ENCODE results near the gene MADD. TPM values are rescaled to one million over a fixed set of nuclear protein-coding genes. Genes with fewer than 3 reads are reported as not detected.

The MADD gene
- total RNA-seq, 2 experiments from 2014 or later = 161 to 178 TPM

- H3K36me3 ChIP-seq (ENCODE audit: insufficient read depth, low read length) = no peaks in the 10 kb centered on the region
- POLR2A ChIA-PET = interaction anchor here (0.5 to 1.0 kb wide), 2 partner anchors 48 to 201 kb away, joined by 3 to 4 read pairs; no protein-coding TSS in a partner anchor
These were observed 89.7 kb downstream of the MADD start for GRCh38 chr11:47359586-47359985.

DNA sequence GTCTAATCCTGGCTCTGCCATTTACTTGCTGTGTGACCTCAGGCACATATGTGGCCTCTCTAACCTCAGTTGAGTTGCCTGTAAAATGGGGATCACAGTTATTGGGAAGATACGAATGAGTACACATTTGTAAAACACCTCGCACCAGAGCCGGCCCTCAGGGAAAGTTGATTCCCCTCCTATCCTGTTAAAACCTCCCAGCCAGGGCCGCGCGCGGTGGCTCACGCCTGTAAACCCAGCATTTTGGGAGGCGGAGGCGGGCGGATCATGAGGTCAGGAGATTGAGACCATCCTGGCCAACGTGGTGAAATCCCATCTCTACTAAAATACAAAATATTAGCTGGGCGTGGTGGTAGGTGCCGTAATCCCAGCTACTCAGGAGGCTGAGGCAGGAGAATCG lies 90.4 kb downstream of the MADD start:
- Mint-ChIP-seq H3K27me3 (no peaks in the 10 kb centered on the region), H3K4me1 (ENCODE audit: low read depth) (peaks cover 12% of the 10 kb centered on the region), H3K27ac (no peak overlapping the region), H3K9me3 (no peaks in the 10 kb centered on the region), H3K36me3 (ENCODE audit: low read depth) (no peaks in the 10 kb centered on the region), H3K4me3 (no peak overlapping the region)
- H3K4me1 ChIP-seq (ENCODE audit: insufficient read depth, low read length) = peaks cover 12% of the 10 kb centered on the region
- no peak overlapping the region for H3K27ac ChIP-seq (ENCODE audit: low read depth in 1 of 2, low read length in 2 of 2)
- no peak overlapping the region for H3K4me3 ChIP-seq (ENCODE audit: low read length)
- H3K9me3 ChIP-seq (ENCODE audit: control insufficient read depth in 1 of 2, insufficient read depth in 1 of 2, low read length in 2 of 2) = no peaks in the 10 kb centered on the region
- DNase-seq (peak in 1 of 14 experiments; percentile 1), ATAC-seq (ENCODE audit: poor library complexity) (no peak)
- H3K36me3 ChIP-seq (ENCODE audit: insufficient read depth, low read length) = no peaks in the 10 kb centered on the region
- H3K27me3 ChIP-seq (ENCODE audit: control insufficient read depth in 1 of 2, insufficient read depth in 2 of 2, low read length in 2 of 2) = no peaks in the 10 kb centered on the region
- TF ChIP-seq, protein P1, sequence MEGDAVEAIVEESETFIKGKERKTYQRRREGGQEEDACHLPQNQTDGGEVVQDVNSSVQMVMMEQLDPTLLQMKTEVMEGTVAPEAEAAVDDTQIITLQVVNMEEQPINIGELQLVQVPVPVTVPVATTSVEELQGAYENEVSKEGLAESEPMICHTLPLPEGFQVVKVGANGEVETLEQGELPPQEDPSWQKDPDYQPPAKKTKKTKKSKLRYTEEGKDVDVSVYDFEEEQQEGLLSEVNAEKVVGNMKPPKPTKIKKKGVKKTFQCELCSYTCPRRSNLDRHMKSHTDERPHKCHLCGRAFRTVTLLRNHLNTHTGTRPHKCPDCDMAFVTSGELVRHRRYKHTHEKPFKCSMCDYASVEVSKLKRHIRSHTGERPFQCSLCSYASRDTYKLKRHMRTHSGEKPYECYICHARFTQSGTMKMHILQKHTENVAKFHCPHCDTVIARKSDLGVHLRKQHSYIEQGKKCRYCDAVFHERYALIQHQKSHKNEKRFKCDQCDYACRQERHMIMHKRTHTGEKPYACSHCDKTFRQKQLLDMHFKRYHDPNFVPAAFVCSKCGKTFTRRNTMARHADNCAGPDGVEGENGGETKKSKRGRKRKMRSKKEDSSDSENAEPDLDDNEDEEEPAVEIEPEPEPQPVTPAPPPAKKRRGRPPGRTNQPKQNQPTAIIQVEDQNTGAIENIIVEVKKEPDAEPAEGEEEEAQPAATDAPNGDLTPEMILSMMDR (IDR thresholded peaks at IDR 0.05) = no peak
- intact Hi-C loops (cut with DNase I, micrococcal nuclease) = no loop called here
- ChIA-PET CTCF (no interaction called here), POLR2A (interaction anchor here (1.0 kb wide), 1 partner anchor 47 kb away, joined by 3 read pairs; no protein-coding TSS in a partner anchor)

More at GRCh38 chr11:47359586-47359985, 89.7 kb downstream of the MADD start:
- Histone ChIP-seq H3K27ac (ENCODE audit: low read depth in 1 of 2, low read length in 2 of 2) (no peak overlapping the region), H3K4me3 (ENCODE audit: low read length) (no peak overlapping the region), H3K9me3 (ENCODE audit: control insufficient read depth in 1 of 2, insufficient read depth in 1 of 2, low read length in 2 of 2) (no peaks in the 10 kb centered on the region), H3K27me3 (ENCODE audit: control insufficient read depth in 1 of 2, insufficient read depth in 2 of 2, low read length in 2 of 2) (no peaks in the 10 kb centered on the region), H3K4me1 (ENCODE audit: insufficient read depth, low read length) (peaks cover 12% of the 10 kb centered on the region)
- Mint-ChIP-seq H3K4me1 (ENCODE audit: low read depth) (peaks cover 12% of the 10 kb centered on the region), H3K4me3 (no peak overlapping the region), H3K27ac (no peak overlapping the region), H3K27me3 (no peaks in the 10 kb centered on the region), H3K9me3 (no peaks in the 10 kb centered on the region), H3K36me3 (ENCODE audit: low read depth) (no peaks in the 10 kb centered on the region)
- TF ChIP-seq, protein P1 (IDR thresholded peaks at IDR 0.05) = no peak
- ATAC-seq (ENCODE audit: poor library complexity) = no peak
- peak in 2 of 14 experiments; percentile 14 to 39 for DNase-seq
- CTCF ChIA-PET = no interaction called here
- intact Hi-C loops (cut with DNase I, micrococcal nuclease) = no loop called here

- ChIA-PET POLR2A (no interaction called here), CTCF (no interaction called here)
- ATAC-seq (ENCODE audit: poor library complexity) = no peak
- no peaks in the 10 kb centered on the region for H3K36me3 Mint-ChIP-seq (ENCODE audit: low read depth)
- H3K27me3 Mint-ChIP-seq = no peaks in the 10 kb centered on the region
- intact Hi-C loops (cut with DNase I, micrococcal nuclease) = no loop called here
- H3K9me3 Mint-ChIP-seq = no peaks in the 10 kb centered on the region
- Histone ChIP-seq H3K4me1 (ENCODE audit: insufficient read depth, low read length) (peaks cover 12% of the 10 kb centered on the region), H3K36me3 (ENCODE audit: insufficient read depth, low read length) (no peaks in the 10 kb centered on the region), H3K4me3 (ENCODE audit: low read length) (no peak overlapping the region), H3K9me3 (ENCODE audit: control insufficient read depth in 1 of 2, insufficient read depth in 1 of 2, low read length in 2 of 2) (no peaks in the 10 kb centered on the region), H3K27ac (ENCODE audit: low read depth in 1 of 2, low read length in 2 of 2) (no peak overlapping the region), H3K27me3 (ENCODE audit: control insufficient read depth in 1 of 2, insufficient read depth in 2 of 2, low read length in 2 of 2) (no peaks in the 10 kb centered on the region)
- peak in 1 of 14 experiments; percentile 8 for DNase-seq
- TF ChIP-seq, protein P1 (IDR thresholded peaks at IDR 0.05) = no peak
- H3K4me1 Mint-ChIP-seq (ENCODE audit: low read depth) = peaks cover 12% of the 10 kb centered on the region
- no peak overlapping the region for H3K4me3 Mint-ChIP-seq
- no peak overlapping the region for H3K27ac Mint-ChIP-seq
These were observed 91.5 kb downstream of the MADD start for GRCh38 chr11:47361419-47361818.
